Measurements from ENCODE around the gene KCNQ5.

Gene KCNQ5

GRCh38 chr6:72861059-72861458, 239.2 kb downstream of the KCNQ5 start (continued):
- TF ChIP-seq REPIN1 (tag by site-specific recombination; IDR thresholded peaks at IDR 0.05; ENCODE audit: low read depth): no peak
- no peak for TF ChIP-seq ZBTB26 (tag by site-specific recombination; optimal IDR thresholded peaks at IDR 0.05)
- TF ChIP-seq ZNF416 (tag by site-specific recombination; IDR thresholded peaks at IDR 0.05): no peak
- no peak for TF ChIP-seq TRIM28 (IDR thresholded peaks at IDR 0.05; ENCODE audit: borderline replicate concordance, low read length)
- no peak for TF ChIP-seq ZNF701 (tag by site-specific recombination; IDR thresholded peaks at IDR 0.05)
- no peak for TF ChIP-seq ZNF2 (tag by site-specific recombination; IDR thresholded peaks at IDR 0.05)
- TF ChIP-seq ZBTB7A (tag by site-specific recombination; IDR thresholded peaks at IDR 0.05; ENCODE audit: low read depth): no peak
- TF ChIP-seq BCL6B (tag by site-specific recombination; IDR thresholded peaks at IDR 0.05): no peak
- no peak for TF ChIP-seq ZNF157 (tag by site-specific recombination; IDR thresholded peaks at IDR 0.05)

GRCh38 chr6:72861935-72862432, 240.1 kb downstream of the KCNQ5 start:
- POLR2A ChIA-PET: interaction anchor here (0.6 kb wide), 2 partner anchors 168 to 190 kb away, joined by 3 read pairs; no protein-coding TSS in a partner anchor
- Histone ChIP-seq H3K36me3 (ENCODE audit: control insufficient read depth in 2 of 2, insufficient read depth in 1 of 2, low read length in 2 of 2) (no peaks in the 10 kb centered on the region), H3K4me1 (ENCODE audit: control insufficient read depth, insufficient read depth, low read length) (no peaks in the 10 kb centered on the region), H3K4me3 (ENCODE audit: low read depth, low read length) (no peak overlapping the region), H3K9me3 (ENCODE audit: control insufficient read depth, insufficient read depth, low read depth, low read length) (no peaks in the 10 kb centered on the region), H3K27ac (ENCODE audit: extremely low read depth, low read depth, low read length) (no peak overlapping the region)
- no peak for TF ChIP-seq IKZF3 (tag by site-specific recombination; IDR thresholded peaks at IDR 0.05)
- no peak for TF ChIP-seq OVOL3 (tag by site-specific recombination; IDR thresholded peaks at IDR 0.05)
- TF ChIP-seq ZNF248 (tag by site-specific recombination; IDR thresholded peaks at IDR 0.05): no peak
- TF ChIP-seq KLF7 (tag by site-specific recombination; IDR thresholded peaks at IDR 0.05; ENCODE audit: borderline replicate concordance): no peak
- TF ChIP-seq ZNF266 (tag by site-specific recombination; IDR thresholded peaks at IDR 0.05; ENCODE audit: low read depth): no peak
- no peak for TF ChIP-seq ZBTB26 (tag by site-specific recombination; optimal IDR thresholded peaks at IDR 0.05)
- TF ChIP-seq KLF1 (tag by site-specific recombination; IDR thresholded peaks at IDR 0.05): no peak
- no peak for TF ChIP-seq ZNF24 (tag by site-specific recombination; IDR thresholded peaks at IDR 0.05)
- TF ChIP-seq PRDM1 (tag by site-specific recombination; IDR thresholded peaks at IDR 0.05): peak; percentile 42; the same call in 1 of the 2 replicates
- CTCF ChIA-PET: interaction anchor here (0.7 to 1.4 kb wide), 2 partner anchors 246 to 718 kb away, joined by 3 read pairs; no protein-coding TSS in a partner anchor

- Histone ChIP-seq H3K36me3 (ENCODE audit: control insufficient read depth in 2 of 2, insufficient read depth in 1 of 2, low read length in 2 of 2) (no peaks in the 10 kb centered on the region), H3K9me3 (ENCODE audit: control insufficient read depth, insufficient read depth, low read depth, low read length) (no peaks in the 10 kb centered on the region), H3K4me1 (ENCODE audit: control insufficient read depth, insufficient read depth, low read length) (no peaks in the 10 kb centered on the region), H3K4me3 (ENCODE audit: low read depth, low read length) (no peak overlapping the region), H3K27ac (ENCODE audit: extremely low read depth, low read depth, low read length) (no peak overlapping the region)
- CTCF ChIA-PET: interaction anchor here (0.5 kb wide), 1 partner anchor 193 kb away, joined by 4 read pairs; no protein-coding TSS in a partner anchor
- POLR2A ChIA-PET: no interaction called here
- TF ChIP-seq ZNF138 (tag by site-specific recombination; IDR thresholded peaks at IDR 0.05; ENCODE audit: borderline replicate concordance) (no peak), OSR2 (tag by site-specific recombination; IDR thresholded peaks at IDR 0.05) (no peak), ZNF19 (tag by site-specific recombination; IDR thresholded peaks at IDR 0.05; ENCODE audit: low read depth) (no peak), KLF17 (tag by site-specific recombination; IDR thresholded peaks at IDR 0.05) (no peak), ZNF624 (tag by site-specific recombination; IDR thresholded peaks at IDR 0.05) (no peak), ZNF621 (tag by site-specific recombination; IDR thresholded peaks at IDR 0.05) (no peak), PRDM6 (tag by site-specific recombination; IDR thresholded peaks at IDR 0.05) (peak; percentile 48; the same call in 1 of the 2 replicates), ZNF747 (tag by site-specific recombination; IDR thresholded peaks at IDR 0.05) (no peak), ZNF629 (tag by site-specific recombination; IDR thresholded peaks at IDR 0.05) (no peak), EGR2 (tag by site-specific recombination; IDR thresholded peaks at IDR 0.05; ENCODE audit: low read depth) (no peak), ZBTB8A (tag by site-specific recombination; IDR thresholded peaks at IDR 0.05) (no peak), ZBTB48 (tag by site-specific recombination; IDR thresholded peaks at IDR 0.05) (no peak), SCRT2 (tag by site-specific recombination; IDR thresholded peaks at IDR 0.05) (peak; percentile 66)
Measured at GRCh38 chr6:72863131-72863530, 241.3 kb downstream of the KCNQ5 start.

Data from HEK293 (cell line).